HG02571 (cell line): ENCODE measurements around the gene SYNE1.
"Not testable (repeated sequence)": the region's sequence is repeated elsewhere in the genome, so short reads cannot be mapped to it uniquely, and the experiment has no call there.

Experiments used
- ATAC-seq: cut with Tn5 transposase; IDR thresholded peaks from one replicate; pipeline ENCODE4 v1.9.1; 2021; ENCODE audit warnings: mild to moderate bottlenecking, moderate library complexity; ENCODE audit not compliant: unreplicated experiment

The SYNE1 gene

DNA sequence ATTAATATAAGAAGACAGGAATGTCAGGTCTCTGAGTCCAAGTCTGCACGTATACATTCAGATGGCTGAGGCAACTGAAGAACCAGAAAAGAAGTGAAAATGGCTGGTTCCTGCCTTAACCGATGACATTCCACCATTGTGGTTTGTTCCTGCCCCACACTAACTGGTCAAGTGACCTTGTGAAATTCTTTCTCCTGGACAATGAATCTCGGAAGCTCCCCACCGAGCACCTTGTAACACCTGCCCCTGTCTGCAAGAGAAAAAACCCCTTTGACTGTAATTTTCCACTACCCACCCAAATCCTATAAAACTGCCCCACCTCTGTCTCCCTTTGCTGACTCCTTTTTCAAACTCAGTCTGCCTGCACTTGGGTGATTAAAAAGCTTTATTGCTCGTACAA, 140.4 kb downstream of the SYNE1 start:
- no peak for ATAC-seq

DNA sequence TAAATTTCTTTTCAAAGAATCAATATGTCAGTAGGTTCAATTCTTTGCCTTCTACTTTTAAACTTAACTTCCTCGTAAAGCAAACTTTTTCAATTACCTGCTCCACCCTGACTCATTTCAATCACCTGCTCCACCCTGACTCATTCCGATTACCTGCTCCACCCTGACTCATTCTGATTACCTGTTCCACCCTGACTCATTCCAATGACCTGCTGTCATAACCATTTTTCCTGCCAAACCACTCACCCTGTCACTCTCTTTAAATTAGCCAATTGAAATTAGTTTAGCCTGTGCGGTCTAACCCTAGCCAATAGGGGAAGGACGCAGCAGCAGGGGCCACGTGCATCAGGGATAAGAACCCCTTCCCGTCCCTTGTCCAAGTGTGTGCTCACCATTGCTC, 141.7 kb downstream of the SYNE1 start:
- ATAC-seq = not testable (repeated sequence)

DNA sequence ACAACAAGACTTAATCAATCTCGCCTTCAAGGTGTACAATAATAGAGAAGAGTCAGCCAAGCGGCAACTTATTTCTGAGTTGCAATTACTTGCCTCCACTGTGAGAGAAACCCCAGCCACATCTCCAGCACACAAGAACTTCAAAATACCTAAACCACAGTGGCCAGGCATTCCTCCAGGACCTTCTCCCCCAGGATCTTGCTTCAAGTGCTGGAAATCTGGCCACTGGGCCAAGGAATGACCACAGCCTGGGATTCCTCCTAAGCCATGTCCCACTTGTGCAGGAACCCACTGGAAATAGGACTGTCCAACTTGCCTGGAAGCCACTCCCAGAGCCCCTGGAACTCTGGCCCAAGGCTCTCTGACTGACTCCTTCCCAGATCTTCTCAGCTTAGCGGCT, 144.9 kb downstream of the SYNE1 start:
- not testable (repeated sequence) for ATAC-seq

DNA sequence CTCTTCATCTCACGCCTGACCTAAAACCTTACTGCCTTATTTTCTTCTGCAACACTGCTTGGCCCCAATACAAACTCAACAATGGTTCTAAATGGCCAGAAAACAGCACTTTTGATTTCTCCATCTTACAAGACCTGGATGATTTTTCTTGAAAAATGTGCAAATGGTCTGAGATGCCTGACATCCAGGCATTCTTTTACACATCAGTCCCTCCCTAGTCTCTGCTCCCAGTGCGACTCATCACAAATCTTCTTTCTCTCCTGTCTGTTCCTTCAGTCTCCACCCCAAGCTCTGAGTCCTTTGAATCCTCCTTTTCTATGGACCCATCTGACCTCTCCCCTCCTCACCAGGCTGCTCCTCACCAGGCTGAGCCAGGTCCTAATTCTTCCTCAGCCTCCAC, 145.7 kb downstream of the SYNE1 start:
- not testable (repeated sequence) for ATAC-seq

DNA sequence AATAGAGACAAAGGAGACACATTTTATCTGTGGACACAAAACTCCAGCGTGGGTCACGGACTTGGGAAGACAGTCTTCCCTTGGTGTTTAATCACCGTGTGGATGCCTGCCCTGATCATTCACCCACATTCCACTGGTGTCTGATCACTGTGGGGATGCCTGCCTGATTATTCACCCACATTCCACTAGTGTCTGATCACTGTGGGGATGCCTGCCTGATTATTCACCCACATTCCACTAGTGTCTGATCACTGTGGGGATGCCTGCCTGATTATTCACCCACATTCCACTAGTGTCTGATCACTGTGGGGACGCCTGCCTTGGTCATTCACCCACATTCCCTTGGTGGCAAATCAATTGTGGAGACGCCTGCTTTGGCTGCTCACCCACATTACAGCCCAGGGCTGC, 146.2 kb downstream of the SYNE1 start:
- ATAC-seq = not testable (repeated sequence)

DNA sequence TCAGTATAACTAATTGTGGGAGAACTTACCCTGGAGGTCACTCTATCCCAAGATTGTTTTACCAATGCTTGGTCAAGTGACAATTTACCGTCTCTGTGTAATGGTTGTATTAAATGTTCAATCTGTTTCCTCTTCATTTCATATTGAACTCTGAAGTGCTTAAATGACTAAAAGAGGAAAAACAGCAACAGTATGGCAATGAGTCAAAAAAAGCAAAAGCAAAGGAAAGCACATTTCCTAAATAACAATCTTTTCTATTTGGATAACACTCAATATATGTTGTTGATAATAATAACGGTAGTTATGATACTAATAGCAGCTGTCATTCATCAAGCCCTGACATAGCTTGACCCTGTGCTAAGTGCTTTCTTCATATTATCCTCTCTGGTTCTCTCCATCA, 152.4 kb downstream of the SYNE1 start:
- no peak for ATAC-seq

DNA sequence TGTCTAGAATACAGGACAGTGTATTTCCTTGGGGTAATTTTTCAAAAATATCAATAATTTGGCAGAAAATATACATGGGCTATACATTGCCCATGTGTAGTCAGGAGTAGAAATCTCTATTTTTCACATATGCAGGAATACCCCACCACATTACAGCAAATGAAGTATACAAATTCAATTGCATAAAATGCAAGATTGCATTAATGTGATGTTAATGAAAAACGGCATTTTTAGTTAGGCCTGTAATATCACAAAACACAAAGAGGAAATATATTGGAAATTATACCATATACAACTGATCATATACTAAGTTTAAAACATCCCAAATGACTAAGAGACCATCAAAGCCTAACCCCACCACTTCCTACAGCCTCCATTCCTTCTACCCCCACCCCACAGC, 154.9 kb downstream of the SYNE1 start:
- ATAC-seq = no peak

DNA sequence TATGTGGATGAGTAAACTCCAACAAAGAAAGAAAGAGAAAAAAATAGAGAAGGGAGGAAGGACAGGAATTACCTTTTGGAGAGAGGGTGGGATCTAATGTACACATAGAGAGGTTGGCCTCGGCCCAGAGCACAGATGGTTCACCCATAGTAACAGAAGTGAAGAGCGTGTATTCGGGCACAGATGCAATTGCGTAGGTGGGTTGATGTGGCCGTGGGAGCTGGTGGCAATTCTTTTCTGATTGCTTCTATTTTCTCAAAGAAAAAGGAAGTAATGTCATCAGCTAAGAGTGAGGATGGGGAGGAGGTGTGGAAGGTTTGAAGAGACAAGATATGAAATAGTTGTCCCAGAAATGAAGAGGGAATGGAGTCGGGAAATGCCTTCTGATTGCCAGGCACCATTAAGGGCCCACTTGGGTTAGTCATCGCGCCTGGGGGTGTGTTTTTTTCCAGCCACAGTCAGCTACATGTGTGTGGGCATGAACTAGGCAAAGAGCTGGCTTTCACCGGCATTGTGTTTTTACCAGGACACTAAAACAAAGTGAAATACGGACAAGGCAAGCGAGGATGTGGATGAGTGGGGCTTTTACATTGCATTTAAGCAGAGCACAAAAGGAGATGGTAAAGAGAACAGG, 158.7 kb downstream of the SYNE1 start:
- ATAC-seq = no peak

DNA sequence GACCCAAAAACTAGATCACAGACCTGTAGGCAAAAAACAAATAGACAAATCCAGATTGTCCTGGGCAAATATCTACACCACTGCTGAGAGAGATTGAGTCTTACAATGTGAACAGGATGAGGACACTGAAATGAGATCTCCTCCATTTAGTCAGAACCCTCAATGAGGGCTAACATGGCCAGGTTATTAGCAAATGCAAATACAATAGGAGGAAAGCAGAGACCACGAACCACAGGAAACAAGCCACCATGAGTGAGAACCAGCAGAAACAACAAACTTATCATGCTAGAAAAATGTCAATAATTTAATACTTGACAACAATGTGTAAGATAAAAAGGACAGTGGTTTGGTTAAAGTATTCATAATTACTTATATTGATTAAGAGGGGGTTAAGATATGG, 162.8 kb downstream of the SYNE1 start:
- no peak for ATAC-seq

DNA sequence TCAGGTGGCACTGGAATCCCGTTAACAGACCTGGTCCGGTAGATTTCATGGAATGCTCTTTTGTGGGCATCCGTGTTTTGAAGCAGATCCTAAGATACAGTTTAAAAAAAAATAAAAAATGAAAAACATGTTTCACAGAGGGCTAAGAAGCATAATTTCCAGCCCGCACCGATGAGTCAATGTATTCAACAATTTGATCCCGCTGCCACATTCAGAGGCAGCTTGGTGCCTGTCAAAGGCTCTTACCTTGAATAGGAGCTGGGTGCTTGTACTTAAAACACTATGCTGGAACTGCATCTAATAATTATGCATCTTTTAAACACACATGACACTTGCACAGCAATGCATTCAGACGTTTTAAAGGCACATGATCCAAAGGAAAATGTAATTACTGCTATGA, 164.8 kb downstream of the SYNE1 start:
- no peak for ATAC-seq

DNA sequence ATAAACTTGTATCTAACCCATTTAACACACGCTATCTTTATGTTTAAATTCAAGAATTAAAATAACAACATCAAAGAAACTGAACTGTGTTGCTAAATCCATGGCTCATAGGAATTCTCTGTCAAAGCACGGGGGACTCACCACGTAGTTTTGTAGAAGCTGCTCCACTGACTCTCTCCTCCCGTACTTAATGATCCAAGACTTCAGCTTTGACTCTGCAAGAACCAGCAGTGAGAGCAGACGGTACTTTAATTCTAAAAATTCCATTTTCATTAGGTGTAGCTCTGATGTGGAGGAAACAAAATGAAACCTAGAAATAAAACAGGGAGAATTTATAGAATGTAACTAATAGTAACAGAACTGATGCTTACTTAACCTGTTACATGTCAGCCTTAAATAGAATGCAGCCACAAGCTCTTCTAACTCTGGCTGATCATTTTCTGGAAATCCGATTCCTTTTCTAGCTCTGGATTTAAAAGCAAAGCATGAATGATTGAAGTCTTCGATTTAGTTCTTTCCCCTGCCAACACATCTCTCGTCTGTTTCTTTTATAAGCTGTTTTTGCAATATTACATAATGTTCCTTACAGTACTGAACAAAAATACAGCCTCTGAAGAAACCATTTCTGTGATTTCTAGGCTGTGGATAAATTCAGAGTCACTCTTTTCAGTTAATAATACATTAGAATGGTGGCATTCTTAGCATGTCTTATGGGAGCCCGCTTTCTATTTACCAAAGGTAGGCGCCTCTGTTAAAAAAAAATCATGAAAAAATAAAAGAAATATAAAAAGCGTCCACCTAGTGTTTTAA, 165.5 kb downstream of the SYNE1 start:
- no peak for ATAC-seq

DNA sequence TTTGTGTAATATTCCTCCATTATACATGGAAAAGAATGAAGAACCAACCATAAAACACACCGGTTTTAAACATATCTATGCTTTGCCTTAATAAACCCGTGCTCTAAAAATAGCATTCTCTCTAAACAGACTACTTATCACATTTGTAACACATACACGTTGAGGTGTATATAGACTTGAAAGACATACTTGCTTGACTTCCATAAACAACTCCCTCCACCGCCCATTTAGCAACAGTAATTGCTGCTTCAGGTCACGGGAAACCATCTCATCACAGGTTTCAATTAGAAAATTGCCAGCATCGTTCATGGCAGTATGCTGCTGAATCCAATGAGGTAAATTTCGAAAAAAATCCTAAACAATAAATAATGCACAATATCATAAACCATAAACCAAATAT, 174.0 kb downstream of the SYNE1 start:
- no peak for ATAC-seq

DNA sequence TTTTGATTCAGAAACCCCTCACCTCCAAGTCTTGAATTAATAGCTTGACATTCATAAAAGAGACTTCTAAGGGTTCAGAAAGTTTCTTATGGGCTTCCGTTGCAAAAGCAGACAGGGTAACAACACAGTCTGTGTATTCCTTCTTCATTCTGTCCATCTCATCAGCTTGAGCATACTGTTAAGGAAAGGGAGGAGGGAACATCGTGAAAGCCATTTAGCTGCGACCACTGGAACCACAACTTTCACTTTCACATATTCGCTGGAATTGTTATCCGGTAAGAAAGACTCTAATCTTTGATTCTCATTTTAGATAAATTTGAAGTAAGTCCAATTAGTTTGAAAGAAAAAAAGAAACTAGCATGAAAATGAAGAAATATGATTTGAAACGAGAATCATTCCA, 174.4 kb downstream of the SYNE1 start:
- ATAC-seq = no peak

DNA sequence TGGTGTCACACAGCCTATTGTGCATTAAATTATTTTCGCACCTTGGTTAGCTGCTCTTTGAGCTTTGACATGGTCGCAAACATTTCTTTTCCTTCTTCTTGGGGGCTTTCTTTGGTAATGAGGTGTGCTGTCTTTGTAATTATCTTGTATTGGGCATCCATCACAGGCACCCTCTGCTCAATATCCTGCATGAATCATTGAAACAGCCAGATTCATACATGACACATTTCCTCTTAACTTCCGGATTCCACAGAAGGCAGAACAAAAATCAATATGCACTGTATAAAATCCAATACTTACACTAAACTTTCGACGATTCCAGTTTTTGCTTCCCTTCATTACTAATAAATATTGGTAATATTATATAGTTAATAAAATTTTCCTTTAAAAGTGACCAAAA, 175.6 kb downstream of the SYNE1 start:
- no peak for ATAC-seq

DNA sequence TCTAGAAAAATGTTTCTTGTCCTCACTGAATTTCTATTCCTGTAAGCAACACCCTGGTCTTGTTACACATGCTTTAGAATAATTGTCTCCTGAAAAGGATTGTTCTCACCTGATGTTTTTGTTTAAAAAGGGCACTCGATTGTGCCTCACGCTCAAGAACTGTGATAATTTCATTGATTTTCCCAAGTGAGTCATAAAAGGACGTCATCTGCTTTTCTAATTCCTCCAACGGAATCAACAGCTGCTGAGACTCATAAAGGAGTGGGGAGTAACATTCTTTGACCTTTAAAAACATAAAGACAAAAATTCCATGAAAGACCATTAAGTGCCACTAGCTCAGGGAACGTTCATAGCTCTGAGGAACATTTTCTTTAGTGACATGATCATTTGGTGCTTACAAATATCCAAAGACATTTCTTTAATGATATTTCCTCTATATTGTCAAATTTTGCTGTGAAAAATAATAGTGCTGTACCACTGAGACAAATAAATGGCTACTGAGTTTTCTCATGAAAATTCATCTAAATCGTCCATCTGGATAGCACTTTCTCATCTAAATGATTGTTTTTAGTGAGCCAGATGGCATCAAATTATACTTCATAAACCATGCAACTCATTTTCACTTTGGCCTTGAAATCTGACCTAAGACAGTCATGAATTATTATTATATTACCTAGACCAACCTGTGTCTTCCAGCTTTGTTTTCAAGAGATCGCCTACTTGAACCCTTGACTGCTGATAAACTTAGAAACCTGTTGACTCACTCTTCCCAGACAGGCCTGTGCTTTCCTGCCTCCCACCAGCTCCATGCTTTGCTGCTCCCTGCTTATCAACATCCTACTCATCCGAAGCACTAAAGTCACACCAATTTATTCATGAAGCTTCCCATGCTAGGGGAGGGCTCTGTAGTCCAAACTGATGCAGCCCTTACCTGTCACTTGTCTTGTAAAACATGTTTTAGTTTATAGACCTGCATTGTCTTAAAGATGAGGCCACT, 178.2 kb downstream of the SYNE1 start:
- no peak for ATAC-seq

DNA sequence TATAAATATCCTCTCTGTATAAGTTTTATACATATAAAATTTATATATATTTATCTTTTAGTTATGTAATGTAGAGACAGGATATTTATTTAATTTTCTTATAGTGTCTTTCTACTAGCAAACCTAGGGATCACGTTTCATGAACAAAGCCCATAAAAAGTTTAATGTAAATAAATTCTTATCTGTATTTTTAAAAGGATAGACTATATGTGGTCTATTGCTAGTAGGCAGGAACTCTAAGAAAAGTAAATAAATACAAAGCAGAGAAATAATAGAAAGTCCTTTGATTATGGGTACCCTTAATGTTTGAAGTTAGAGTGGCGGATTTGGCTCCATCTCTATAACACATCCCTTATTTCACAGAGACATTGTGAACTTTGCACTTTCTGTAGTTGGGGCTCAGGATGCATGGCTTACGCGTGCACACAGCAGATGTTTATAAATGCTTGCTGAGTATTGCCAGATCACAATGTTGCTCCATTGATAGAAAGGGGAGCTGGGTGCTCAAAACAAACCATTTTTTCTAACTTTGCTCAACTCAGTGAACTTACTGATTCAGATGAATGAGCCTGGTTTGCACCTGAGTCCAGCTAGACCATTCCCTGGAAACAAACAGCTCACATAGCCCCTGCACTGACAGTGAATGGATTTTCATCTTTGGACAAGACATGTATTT, 179.1 kb downstream of the SYNE1 start:
- ATAC-seq = no peak

DNA sequence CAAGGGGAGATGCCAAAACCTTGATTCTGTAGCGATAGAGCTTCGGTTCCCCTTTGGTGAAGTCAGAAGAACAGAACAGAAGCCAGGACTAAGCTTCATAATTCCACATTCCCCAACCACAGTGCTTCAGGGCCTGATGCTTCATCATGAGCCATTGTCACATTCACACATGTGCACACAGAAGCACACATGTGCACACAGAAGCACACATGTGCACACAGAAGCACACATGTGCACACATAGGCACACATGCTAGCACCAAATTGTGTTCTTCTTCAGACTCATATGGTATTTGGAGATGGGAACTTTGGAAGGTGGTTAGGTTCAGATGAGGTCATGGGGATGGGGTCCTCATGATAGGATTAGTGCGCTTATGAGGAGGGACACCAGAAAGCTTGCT, 183.2 kb downstream of the SYNE1 start:
- no peak for ATAC-seq

DNA sequence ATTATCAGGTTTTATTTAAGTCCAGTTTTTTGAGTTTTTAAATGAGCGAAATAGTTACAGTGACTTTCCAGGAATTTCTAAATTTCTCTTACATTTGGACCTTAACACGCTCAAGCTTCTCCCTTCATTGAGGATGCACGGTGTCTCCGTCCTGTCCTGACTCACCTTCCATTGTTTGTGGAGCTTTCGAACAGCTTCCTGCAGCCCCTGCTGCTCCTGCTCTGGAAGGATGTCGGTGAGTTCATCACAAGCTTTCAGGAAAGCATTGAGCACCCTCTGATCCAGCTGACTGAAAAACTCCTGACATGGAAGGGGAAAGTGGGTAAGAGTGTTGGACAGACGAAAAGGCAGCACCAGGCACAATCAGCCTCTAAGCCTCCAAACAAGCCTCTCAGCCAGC, 183.7 kb downstream of the SYNE1 start:
- no peak for ATAC-seq

DNA sequence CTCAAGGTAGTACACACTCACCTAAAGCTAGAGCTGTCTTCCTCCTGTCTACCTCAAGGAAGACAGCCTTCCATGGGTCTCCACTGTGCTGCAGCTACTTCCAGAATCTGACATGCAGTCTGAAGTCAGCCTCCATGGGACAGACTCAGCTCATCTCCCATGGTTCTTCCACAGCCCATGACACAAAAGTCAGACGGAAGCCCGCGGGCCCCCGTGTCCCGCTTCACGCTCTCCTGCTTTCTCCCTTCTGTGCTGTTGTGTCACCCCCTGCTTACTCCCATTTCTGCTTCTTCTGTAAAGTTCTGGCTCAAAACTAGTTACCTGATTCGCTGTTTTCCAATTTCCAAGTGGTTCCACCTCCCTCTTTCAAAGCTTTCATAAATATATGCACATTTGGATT, 184.5 kb downstream of the SYNE1 start:
- no peak for ATAC-seq

DNA sequence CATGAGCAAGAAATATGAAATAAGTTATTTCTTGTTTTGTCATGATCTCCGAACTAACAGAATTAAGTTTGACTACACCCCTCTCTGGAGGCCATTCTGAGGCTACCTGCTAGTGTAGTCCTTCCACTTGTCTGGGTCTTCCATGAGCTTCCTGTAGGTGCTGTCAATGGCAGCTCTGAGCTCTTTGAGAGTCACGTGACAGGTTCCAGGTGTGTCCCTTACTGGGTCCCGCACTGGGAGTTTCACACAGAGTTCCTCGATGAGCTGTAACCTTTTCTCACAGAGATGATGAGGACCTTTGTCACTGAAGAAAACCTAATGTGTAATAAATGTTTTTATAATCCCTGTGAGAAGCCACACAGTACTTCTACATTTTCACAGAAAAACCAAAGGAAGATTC, 186.6 kb downstream of the SYNE1 start:
- no peak for ATAC-seq

DNA sequence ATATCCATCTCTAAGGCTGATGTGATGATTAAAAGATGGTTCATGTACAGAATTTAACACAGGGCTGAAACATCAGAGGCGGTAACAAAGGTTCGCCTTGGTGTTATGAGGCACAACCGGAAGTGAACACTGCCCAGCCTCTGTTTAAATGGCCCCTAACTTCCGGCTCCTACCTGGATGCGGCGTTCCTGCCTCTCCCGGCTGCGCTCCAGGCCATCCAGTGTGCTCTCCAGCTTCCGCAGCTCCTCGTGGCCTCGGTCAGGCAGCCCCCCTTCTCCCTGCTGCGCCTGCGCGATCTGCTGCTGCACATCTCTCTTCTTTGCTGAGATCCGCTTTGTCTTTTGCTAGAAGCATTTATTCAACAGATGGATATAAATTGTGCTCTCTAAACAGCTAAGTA, 195.3 kb downstream of the SYNE1 start:
- ATAC-seq = no peak
